Measurements from ENCODE around the gene CAMKK1. TPM values are rescaled to one million over a fixed set of nuclear protein-coding genes. Genes with fewer than 3 reads are reported as not detected.
A peak's percentile ranks its signal among the peaks of the same experiment; 100 is the strongest.

CAMKK1 gene
- total RNA-seq, 2 donors from 2014 or later = 3.0 to 3.2 TPM

DNA sequence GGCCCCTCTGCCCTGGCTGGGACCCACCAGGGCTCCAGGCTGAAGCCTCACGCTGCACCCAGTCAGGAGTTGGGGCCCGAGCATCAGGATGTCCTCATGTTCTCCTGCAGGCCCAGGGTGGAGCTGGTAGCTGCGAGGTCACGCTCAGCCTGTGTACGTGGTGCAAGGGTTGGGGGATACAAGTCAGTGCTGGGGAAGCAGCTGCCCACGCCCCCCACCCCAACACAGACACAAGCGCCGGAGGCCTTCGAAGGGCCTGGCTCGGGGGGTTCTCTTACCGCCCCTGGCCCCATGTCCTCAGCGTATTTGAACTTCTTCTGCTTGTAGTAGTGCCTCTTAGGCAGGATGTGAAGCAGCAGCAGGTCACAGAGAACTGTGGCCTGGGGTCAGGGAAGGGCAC lies 4.9 kb upstream of the CAMKK1 start:
- Histone ChIP-seq H3K36me3 (no peaks in the 10 kb centered on the region), H3K27me3 (no peaks in the 10 kb centered on the region), H3K4me3 (no peak overlapping the region), H3K4me1 (peaks cover 0 to 23% of the 10 kb centered on the region in 2 donors), H3K9me3 (no peaks in the 10 kb centered on the region), H3K27ac (no peak overlapping the region)
- no peak for DNase-seq (ENCODE audit: low spot score)
- TF ChIP-seq, protein P1, sequence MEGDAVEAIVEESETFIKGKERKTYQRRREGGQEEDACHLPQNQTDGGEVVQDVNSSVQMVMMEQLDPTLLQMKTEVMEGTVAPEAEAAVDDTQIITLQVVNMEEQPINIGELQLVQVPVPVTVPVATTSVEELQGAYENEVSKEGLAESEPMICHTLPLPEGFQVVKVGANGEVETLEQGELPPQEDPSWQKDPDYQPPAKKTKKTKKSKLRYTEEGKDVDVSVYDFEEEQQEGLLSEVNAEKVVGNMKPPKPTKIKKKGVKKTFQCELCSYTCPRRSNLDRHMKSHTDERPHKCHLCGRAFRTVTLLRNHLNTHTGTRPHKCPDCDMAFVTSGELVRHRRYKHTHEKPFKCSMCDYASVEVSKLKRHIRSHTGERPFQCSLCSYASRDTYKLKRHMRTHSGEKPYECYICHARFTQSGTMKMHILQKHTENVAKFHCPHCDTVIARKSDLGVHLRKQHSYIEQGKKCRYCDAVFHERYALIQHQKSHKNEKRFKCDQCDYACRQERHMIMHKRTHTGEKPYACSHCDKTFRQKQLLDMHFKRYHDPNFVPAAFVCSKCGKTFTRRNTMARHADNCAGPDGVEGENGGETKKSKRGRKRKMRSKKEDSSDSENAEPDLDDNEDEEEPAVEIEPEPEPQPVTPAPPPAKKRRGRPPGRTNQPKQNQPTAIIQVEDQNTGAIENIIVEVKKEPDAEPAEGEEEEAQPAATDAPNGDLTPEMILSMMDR (IDR thresholded peaks at IDR 0.05) = no peak

DNA sequence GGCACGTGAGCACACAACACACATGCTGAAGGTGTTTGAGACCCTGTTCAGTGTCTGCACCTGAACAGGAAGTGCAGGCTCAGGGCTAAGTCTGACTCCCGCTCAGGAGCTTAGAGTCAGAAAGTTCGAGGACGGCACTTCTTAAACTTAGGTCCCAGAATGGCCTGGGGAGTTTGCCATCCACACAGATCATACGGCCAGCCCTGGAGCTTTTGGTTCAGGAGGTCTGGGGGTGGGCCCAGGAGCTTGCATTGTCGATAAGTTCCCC lies 4.0 kb upstream of the CAMKK1 start:
- Histone ChIP-seq H3K27ac (no peak overlapping the region), H3K9me3 (no peaks in the 10 kb centered on the region), H3K27me3 (no peaks in the 10 kb centered on the region), H3K36me3 (no peaks in the 10 kb centered on the region), H3K4me1 (peaks cover 0 to 30% of the 10 kb centered on the region in 2 donors), H3K4me3 (no peak overlapping the region)
- TF ChIP-seq, protein P1 (IDR thresholded peaks at IDR 0.05) = no peak
- DNase-seq (ENCODE audit: low spot score) = no peak

DNA sequence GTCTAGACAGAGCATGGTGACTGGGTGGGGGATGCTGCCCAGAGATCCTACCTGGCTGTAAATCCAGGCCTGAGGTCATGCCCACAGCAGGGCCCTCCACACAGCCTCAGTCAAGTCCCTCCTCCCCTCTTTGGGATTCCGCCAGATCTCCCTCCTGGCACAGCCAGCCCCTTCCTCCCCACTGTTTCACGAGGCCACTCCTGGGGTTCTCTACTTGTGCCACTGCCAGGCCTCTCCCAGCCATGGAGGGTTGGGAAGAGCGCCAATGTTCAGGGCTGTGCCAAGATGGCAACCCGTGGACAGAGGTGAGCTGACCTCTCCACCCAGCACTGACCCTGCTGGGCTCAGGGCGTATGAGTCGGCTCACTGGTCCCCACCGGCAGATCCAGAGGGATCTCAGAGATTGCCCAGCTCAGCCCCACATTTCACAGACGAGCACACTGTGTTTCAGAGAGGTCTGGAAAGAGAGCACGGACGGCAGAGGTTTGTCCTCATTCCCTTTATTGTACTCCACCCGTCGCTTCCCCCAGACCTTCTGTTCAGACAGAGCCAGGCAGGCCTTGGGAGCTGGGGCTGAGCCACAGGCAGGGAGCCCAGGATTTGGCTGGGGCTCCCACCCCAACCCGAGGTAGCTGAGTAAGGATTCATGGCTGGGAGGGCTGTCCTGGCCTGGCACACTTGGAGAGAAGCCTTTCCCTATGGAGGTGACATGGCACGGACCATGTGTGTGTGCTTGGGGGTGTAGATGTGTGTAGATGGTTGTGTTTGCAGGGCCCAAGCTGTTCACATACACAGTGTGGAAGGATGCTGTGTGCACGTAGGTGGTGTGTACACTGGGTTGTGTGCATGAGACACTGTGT lies 3.5 kb upstream of the CAMKK1 start:
- TF ChIP-seq, protein P1 (IDR thresholded peaks at IDR 0.05) = no peak
- H3K9me3 ChIP-seq = no peaks in the 10 kb centered on the region
- H3K4me1 ChIP-seq = peaks cover 0 to 36% of the 10 kb centered on the region in 2 donors
- no peak for DNase-seq (ENCODE audit: low spot score)
- H3K27me3 ChIP-seq = no peaks in the 10 kb centered on the region
- H3K27ac ChIP-seq = peak overlapping the region in 1 of 2 donors; percentile 45
- H3K4me3 ChIP-seq = no peak overlapping the region
- H3K36me3 ChIP-seq = no peaks in the 10 kb centered on the region

DNA sequence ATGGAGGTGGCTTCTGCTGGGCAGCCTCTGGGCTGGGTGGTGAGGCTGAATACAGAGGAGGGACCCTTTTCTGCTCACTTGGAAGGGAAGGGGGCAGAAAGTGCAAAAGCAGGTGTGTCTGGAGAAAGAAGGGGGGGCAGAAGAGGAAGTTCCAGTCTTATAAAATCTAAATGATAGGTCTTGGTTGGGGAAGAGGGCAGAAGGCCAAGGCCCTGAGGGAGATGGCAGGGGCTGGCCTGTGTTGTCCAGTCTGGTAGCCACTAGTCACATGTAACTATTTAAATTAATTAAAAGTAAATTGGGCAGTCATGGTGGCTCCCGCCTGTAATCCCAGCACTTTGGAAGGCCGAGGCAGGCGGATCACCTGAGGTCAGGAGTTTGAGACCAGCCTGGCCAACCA lies 2.5 kb upstream of the CAMKK1 start:
- peaks cover 0 to 45% of the 10 kb centered on the region in 2 donors for H3K4me1 ChIP-seq

DNA sequence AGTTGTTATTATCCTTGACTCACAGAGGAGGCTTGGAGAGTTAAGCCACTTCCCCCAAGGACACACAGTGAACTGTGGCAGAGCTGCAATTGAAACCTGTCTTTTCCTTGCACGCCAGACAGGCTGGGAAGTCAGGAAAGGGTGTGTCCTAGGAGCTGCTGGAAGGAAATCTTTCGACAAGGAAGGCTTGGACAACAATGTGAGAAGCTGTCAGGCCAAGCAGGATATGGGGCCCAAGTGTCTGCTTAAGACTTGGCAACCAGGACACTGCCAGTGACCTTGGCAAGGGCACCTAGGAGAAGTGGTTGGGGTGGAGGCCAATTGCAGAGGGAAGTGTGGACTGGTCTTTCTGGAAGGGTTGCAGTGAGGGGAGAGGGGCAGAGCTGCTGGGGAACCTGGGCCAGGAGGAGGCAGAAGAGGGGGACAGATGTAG lies 2.1 kb upstream of the CAMKK1 start:
- H3K9me3 ChIP-seq = no peaks in the 10 kb centered on the region
- H3K27me3 ChIP-seq = no peaks in the 10 kb centered on the region
- TF ChIP-seq, protein P1 (IDR thresholded peaks at IDR 0.05) = no peak
- peak overlapping the region; percentile 86 to 87 for H3K27ac ChIP-seq
- no peak overlapping the region for H3K4me3 ChIP-seq
- no peaks in the 10 kb centered on the region for H3K36me3 ChIP-seq
- peaks cover 0 to 50% of the 10 kb centered on the region in 2 donors for H3K4me1 ChIP-seq
- no peak for DNase-seq (ENCODE audit: low spot score)

More for the DNA sequence above, 2.5 kb upstream of the CAMKK1 start:
- no peak overlapping the region for H3K4me3 ChIP-seq
- no peaks in the 10 kb centered on the region for H3K27me3 ChIP-seq
- no peaks in the 10 kb centered on the region for H3K9me3 ChIP-seq
- H3K36me3 ChIP-seq = no peaks in the 10 kb centered on the region
- H3K27ac ChIP-seq = peak overlapping the region; percentile 86 to 87
- TF ChIP-seq, protein P1 (IDR thresholded peaks at IDR 0.05) = no peak
- DNase-seq (ENCODE audit: low spot score) = no peak

Data from right atrium auricular region (tissue), 2 donors.